NCI-H1048 (cell line): ENCODE measurements around the gene DCTN2.

Experiments
- DNase-seq: peaks from one replicate; lab custom pipeline; 2025; lab: John Stamatoyannopoulos, UW

DCTN2 gene

DNA sequence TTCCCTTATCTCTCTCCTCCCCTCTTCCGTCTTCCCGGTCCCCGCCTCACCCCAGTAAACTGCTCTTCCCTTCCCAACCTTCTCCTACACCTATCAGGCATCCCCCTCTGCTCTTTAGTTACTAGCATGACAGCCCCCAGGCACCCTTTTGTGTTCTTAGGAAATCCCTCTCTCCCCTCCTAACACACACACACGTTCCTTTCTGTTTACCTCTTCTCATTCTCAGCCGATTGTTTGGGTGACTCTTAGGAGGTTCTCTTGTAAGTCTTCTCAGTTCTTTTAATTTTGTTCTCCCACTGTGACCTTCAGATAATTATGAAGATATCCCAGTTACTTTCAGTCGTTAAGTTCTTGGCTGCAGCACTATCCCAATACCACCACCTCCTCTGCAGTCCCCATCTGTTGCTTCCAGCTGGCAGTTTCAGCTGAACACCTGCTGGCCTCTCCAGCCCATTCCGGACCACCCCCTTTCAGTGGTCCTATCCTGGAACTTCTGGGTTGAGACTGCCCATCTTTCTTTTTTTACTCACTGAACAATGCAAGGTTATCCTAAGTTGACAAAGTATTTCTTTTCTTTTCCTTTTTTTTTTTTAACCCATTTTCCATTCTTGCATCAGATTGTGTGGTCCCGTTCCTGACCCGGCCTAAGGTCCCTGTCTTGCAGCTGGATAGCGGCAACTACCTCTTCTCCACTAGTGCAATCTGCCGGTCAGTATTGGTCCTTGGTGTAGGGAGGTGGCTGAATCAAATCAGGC, 58.4 kb downstream of the DCTN2 start:
- DNase-seq = no peak

DNA sequence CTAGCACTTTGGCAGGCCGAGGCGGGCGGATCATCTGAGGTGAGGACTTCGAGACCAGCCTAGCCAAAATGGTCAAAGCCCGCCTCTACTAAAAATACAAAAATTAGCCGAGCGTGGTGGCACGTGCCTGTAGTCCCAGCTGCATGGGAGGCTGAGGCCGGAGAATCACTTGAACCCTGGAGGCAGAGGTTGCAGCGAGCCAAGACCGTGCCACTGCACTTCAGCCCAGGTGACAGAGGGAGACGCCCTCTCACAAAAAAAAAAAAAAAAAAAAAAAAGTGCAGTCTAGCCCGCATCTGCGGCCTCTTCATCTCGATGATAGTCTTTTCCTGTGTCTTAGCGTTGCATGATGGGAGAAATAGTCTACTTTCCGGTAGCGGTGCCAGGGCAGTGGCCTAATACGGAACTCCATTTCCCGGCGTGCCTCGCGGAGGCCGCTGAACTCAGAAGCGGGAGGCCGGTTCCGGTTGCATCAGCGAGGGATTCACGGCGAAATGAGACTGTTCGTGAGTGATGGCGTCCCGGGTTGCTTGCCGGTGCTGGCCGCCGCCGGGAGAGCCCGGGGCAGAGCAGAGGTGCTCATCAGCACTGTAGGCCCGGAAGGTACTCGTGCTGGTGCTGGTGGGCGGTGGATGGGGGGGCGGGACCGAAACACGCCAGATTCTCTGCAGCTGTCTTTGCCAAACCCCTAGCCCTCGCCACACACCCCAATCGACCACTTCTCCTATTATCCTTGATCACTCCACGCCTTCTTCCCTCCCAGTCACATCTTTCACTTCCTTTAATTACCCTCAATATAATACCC, 59.2 kb downstream of the DCTN2 start, which contains the start of gene MARS1:
Gene MARS1, plus strand, starts transcription at position 472 of the 805 bp plus-strand sequence. Its CDS starts 23 bp downstream, at position 495.
- DNase-seq = peak; percentile 94

DNA sequence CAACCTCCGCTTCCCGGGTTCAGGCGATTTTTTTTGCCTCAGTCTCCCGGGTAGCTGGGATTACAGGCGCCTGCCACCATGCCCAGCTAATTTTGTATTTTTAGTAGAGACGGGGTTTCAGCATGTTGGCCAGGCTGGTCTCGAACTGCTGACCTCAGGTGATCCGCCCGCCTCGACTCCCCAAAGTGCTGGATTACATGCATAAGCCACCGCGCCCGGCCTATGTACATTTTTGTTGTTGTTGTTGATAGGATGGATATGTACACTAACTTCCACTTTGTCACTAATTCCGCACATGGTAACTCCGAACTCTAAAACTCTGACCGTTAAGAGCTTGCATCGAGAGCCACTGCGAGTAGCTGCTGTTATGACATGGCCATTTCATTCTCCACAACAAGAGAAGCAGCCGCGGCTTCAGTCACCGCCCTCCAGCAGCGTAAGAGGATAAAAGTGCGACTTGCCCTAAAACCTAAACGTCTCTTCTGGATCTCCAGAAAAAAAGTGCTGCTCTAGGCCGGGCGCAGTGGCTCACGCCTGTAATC, 59.9 kb downstream of the DCTN2 start:
- no peak for DNase-seq

DNA sequence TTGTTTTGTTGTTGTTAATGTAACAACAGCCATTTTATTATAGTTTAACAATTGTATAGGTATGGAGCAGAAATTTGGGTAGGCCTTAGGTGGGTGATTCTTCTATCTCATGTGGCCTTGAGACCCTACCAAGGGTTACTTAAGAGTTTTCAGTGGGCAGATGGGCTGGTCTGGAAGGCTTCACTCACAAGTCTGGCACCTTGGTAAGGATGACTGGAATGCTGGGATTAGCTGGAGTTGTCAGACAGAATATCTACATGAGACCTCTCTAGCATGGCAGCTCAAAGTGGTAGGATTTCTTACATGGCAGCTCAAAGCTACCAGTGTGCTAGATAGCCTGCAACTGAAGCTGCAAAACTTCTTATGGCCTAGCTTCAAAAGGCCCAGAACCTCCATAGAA, 61.3 kb downstream of the DCTN2 start:
- DNase-seq = no peak

DNA sequence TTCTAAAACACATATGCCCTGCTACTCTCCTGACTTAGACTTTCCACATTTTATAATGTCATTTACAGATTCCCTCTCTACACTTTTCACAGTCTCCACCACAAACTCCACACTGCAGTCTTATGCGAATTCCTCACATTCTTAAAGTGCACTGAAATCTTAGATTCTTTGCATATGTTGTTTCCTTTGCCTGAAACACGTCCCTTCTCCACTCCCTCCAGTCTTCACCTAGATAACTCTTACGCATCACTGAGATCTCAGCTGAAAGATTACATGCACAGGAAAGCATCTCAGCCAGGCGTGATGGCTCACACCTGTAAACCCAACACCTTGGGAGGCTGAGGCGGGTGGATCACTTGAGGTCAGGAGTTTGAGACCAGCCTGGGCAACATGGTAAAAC, 63.5 kb downstream of the DCTN2 start:
- no peak for DNase-seq

DNA sequence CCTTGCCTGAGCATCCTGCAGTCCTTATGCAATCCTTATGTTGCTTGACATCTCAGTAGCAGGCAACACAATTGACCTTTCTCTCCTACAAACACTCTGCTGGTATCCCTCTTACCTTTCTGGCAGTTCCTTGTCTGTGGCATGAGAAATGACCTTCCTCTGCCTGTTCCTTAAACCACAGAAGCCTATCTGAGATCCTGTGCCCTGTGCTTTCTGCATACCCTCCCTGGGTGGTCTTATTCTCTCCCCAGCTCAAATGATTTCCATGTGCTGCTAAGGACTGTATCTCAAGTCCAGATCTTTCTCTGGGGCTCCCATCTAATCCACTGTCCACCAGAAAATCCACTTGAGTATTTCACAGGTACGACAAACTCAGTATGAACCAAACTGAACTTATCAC, 65.3 kb downstream of the DCTN2 start:
- DNase-seq = no peak
